Upper lobe of right lung (tissue), 1 donor: ENCODE data around the gene DNAH3. TPM values are rescaled to one million over a fixed set of nuclear protein-coding genes. Genes with fewer than 3 reads are reported as not detected.

Source experiments
- ATAC-seq: fragments of 200-7000 bp; cut with Tn5 transposase; one replicate; pipeline ENCODE4 v1.9.1; 2020; ENCODE audit warnings: mild to moderate bottlenecking, moderate library complexity
- DNase-seq: peaks from one replicate; pipeline ENCODE4 v3.0.0-alpha.2; 2020
- H3K27ac ChIP-seq: fragments of 200-600 bp; one replicate; pipeline ENCODE4 v1.8.0; 2022
- H3K27me3 ChIP-seq: fragments of 200-600 bp; one replicate; pipeline ENCODE4 v1.8.0; 2022; ENCODE audit warnings: mild to moderate bottlenecking
- H3K36me3 ChIP-seq: fragments of 200-600 bp; one replicate; pipeline ENCODE4 v1.8.0; 2022
- H3K4me1 ChIP-seq: fragments of 200-600 bp; one replicate; pipeline ENCODE4 v1.8.0; 2022
- H3K4me3 ChIP-seq: fragments of 200-600 bp; one replicate; pipeline ENCODE4 v1.8.0; 2022; ENCODE audit warnings: mild to moderate bottlenecking
- H3K9me3 ChIP-seq: fragments of 200-600 bp; one replicate; pipeline ENCODE4 v1.8.0; 2022
- intact Hi-C: fragments of 100-400 bp; cut with DNase I; formaldehyde crosslinking; loops from one replicate; pipeline ENCODE4 v1.11.0; 2022
- total RNA-seq: library from RNA; stranded (reverse); fragmentation: NEBNext Ultra II Directional; extraction: Animal tissue kit (Norgen Biotek cat#: 25700); gene quantifications from one replicate; pipeline ENCODE4 v1.2.1, GENCODE V29; 2021
- TF ChIP-seq, protein P1 (sequence below): fragments of 200-600 bp; IDR thresholded peaks from one replicate; pipeline ENCODE4 v1.8.0; 2022; ENCODE audit warnings: antibody characterized with exemption
- donor health status: DM: no; HTN: yes; CAD: no; lungs with severe emphysema.

Gene DNAH3
- total RNA-seq, 1 donor from 2014 or later = 0.06 TPM

DNA sequence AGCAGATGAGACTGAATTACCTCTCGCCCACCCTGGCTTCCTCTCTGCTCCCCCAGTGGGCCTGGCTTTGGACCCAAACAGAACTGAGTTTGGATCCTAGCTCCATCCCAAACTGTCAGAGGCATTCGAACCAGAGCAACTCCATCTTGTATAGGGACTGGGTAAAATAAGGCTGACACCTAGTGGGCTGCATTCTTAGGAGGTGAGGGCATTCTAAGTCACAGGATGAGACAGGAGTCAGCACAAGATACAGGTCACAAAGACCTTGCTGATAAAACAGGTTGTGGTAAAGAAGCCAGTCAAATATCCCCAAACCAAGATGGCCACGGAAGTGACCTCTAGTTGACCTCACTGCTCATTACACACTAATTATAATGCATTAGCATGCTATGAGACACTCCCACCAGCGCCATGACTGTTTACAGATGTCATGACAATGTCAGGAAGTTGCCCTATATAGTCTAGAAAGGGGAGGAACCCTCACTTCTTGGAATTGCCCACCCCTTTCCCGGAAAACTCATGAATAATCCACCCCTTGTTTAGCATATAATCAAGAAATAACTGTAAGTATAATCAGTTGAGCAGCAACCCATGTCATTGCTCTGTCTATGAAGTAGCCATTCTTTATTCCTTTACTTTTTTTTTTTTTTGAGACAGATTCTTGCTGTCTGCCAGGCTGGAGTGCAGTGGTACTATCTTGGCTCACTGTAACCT, 205.6 kb downstream of the DNAH3 start:
- ATAC-seq (no peak), DNase-seq (no peak)
- Histone ChIP-seq H3K36me3 (no peaks in the 10 kb centered on the region), H3K4me1 (no peaks in the 10 kb centered on the region), H3K9me3 (no peaks in the 10 kb centered on the region), H3K27ac (no peak overlapping the region), H3K27me3 (no peaks in the 10 kb centered on the region), H3K4me3 (no peak overlapping the region)
- intact Hi-C loops = no loop called here
- TF ChIP-seq, protein P1, sequence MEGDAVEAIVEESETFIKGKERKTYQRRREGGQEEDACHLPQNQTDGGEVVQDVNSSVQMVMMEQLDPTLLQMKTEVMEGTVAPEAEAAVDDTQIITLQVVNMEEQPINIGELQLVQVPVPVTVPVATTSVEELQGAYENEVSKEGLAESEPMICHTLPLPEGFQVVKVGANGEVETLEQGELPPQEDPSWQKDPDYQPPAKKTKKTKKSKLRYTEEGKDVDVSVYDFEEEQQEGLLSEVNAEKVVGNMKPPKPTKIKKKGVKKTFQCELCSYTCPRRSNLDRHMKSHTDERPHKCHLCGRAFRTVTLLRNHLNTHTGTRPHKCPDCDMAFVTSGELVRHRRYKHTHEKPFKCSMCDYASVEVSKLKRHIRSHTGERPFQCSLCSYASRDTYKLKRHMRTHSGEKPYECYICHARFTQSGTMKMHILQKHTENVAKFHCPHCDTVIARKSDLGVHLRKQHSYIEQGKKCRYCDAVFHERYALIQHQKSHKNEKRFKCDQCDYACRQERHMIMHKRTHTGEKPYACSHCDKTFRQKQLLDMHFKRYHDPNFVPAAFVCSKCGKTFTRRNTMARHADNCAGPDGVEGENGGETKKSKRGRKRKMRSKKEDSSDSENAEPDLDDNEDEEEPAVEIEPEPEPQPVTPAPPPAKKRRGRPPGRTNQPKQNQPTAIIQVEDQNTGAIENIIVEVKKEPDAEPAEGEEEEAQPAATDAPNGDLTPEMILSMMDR = no peak

DNA sequence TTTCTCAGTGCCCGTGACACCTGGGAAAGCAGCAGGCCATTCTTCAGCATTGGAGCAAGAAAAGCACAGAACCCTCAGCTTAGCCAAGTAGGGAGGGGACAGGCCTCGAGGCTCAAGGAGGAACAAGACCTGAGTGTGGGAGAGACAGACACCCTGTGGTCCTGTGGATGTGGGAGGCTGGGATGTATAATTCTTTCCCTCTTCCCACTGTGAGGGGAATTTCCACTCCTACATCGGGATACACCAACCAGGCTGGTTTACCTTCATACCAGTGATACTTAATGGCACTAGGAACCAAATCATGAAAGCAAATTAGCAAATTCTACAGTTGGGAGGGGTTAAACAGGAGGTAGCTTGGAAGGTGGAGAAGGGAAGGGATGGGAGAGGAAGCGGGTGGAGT, 208.4 kb downstream of the DNAH3 start:
- Histone ChIP-seq H3K4me1 (no peaks in the 10 kb centered on the region), H3K27ac (no peak overlapping the region), H3K36me3 (no peaks in the 10 kb centered on the region), H3K9me3 (no peaks in the 10 kb centered on the region), H3K27me3 (no peaks in the 10 kb centered on the region), H3K4me3 (no peak overlapping the region)
- intact Hi-C loops = no loop called here
- TF ChIP-seq, protein P1 = no peak
- no peak for ATAC-seq
- DNase-seq = peak; percentile 1

DNA sequence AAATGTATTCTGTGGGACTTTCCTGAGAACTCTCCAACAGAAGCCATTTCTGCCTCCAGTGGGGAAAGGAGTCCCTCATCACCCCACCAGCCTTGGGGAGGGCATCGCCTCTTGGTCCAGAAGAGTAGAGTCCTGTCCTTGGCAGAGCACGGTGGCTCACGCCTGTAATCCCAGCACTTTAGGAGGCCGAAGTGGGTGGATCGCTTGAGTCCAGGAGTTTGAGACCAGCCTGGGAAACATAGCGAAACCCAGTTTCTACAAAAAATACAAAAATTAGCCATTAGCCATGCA, 209.1 kb downstream of the DNAH3 start:
- no peak for DNase-seq

DNA sequence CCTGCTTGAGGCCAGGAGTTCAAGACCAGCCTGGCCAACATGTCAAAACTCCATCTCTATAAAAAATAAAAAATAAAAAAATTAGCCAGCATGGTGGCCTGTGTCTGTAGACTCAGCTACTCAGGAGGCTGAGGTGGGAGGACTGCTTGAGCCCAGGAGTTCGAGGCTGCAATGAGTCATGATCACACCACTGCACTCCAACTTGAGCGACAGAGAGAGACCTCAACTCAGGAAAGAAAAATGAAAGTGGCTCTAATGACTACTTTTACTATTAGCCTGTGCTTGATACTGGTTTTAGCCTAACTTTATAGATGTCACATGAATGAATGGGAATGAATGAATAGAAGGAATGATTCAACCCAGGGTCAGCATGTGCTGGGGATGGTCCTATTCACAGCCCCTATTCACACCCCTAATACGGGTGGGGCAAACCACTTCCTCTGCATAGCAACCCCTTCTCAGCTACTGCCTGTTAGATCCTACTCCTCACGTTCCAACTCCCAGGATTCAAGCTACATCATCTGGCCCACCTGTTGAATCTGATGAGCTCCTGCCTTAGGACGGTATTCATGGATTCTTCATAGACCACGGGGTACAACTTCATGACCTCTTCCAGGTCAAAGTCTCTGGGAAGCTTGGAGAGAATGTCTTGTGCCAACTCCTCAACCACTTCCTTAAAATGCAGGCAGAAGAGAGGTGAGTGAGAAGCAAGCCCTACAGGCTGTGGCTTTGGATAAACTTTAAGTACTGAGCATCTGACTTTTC, 209.6 kb downstream of the DNAH3 start:
- no peaks in the 10 kb centered on the region for H3K27me3 ChIP-seq

More for the DNA sequence above, 209.1 kb downstream of the DNAH3 start:
- no peaks in the 10 kb centered on the region for H3K36me3 ChIP-seq
- TF ChIP-seq, protein P1 = no peak
- H3K4me3 ChIP-seq = no peak overlapping the region
- no peaks in the 10 kb centered on the region for H3K27me3 ChIP-seq
- no peaks in the 10 kb centered on the region for H3K4me1 ChIP-seq
- ATAC-seq = no peak
- H3K27ac ChIP-seq = no peak overlapping the region
- H3K9me3 ChIP-seq = no peaks in the 10 kb centered on the region
- intact Hi-C loops = no loop called here

DNA sequence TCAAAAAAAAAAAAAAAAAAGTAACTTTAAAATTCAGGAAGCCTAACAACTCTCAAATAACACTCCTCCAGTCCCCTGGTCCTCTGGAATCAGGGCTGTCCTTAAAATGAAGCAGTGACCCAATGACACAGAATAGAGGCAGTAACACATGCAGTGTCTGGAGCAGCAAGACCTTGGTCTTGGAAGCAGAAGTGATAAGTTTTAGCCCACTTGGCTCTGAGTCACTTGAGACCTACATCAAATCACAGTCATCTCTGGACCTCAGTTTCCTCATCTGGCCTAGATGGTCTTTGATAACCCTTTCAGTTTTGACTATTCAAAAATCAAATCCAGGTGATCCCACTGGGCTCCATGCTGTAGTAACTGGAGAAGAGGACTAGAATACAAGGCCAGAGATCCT, 211.0 kb downstream of the DNAH3 start:
- H3K36me3 ChIP-seq = no peaks in the 10 kb centered on the region
- TF ChIP-seq, protein P1 = no peak
- no peak for DNase-seq
- no peaks in the 10 kb centered on the region for H3K9me3 ChIP-seq
- no peak overlapping the region for H3K4me3 ChIP-seq
- no peaks in the 10 kb centered on the region for H3K4me1 ChIP-seq
- H3K27me3 ChIP-seq = no peaks in the 10 kb centered on the region
- H3K27ac ChIP-seq = no peak overlapping the region
- no peak for ATAC-seq
- intact Hi-C loops = no loop called here

More for the DNA sequence above, 209.6 kb downstream of the DNAH3 start:
- Histone ChIP-seq H3K4me3 (no peak overlapping the region), H3K4me1 (no peaks in the 10 kb centered on the region), H3K9me3 (no peaks in the 10 kb centered on the region), H3K36me3 (no peaks in the 10 kb centered on the region), H3K27ac (no peak overlapping the region)
- intact Hi-C loops = no loop called here
- ATAC-seq = peak; percentile 64
- TF ChIP-seq, protein P1 = no peak
- DNase-seq = no peak
